ENCODE results near the gene KRAS.

Gene KRAS

DNA sequence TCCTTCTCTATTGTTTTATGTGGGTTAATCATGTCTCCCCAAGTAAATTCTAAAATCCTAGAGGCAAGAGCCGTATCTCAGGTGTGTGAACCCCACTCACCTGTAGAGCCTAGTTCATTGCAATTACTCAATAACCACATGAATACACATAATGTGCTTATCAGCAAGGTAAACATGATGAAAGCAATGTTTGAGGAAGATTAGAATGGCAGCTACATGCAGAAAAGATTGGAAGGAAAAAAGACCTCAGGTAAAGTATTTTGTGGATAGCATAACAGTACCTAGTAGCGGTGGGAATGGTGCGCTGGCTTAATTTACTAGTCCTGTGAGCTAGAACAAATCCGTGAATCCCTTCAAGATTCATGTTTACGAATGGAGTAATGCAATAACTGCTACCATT is 5.3 kb upstream of the KRAS start:
- Histone ChIP-seq H3K4me3 (ENCODE audit: low read length) (no peak overlapping the region), H3K79me2 (ENCODE audit: low read length) (no peaks in the 10 kb centered on the region), H3K36me3 (replicated peaks; ENCODE audit: low read depth, low read length) (no peaks in the 10 kb centered on the region), H3K9ac (ENCODE audit: low read length) (no peak overlapping the region), H4K20me1 (ENCODE audit: insufficient read depth, low read length) (no peaks in the 10 kb centered on the region), H3K27ac (ENCODE audit: low read length) (no peak overlapping the region), H3K4me1 (ENCODE audit: low read length) (peaks cover 33% of the 10 kb centered on the region), H3K27me3 (ENCODE audit: low read depth, low read length) (no peaks in the 10 kb centered on the region), H3K4me2 (ENCODE audit: low read length) (no peak overlapping the region), H3K9me3 (ENCODE audit: insufficient read depth, low read length) (no peaks in the 10 kb centered on the region), H2AFZ (ENCODE audit: low read depth, low read length) (no peak overlapping the region)
- TF ChIP-seq EZH2phosphoT487 (IDR thresholded peaks at IDR 0.05; ENCODE audit: low read depth), result no peak
- TF ChIP-seq, protein P1, sequence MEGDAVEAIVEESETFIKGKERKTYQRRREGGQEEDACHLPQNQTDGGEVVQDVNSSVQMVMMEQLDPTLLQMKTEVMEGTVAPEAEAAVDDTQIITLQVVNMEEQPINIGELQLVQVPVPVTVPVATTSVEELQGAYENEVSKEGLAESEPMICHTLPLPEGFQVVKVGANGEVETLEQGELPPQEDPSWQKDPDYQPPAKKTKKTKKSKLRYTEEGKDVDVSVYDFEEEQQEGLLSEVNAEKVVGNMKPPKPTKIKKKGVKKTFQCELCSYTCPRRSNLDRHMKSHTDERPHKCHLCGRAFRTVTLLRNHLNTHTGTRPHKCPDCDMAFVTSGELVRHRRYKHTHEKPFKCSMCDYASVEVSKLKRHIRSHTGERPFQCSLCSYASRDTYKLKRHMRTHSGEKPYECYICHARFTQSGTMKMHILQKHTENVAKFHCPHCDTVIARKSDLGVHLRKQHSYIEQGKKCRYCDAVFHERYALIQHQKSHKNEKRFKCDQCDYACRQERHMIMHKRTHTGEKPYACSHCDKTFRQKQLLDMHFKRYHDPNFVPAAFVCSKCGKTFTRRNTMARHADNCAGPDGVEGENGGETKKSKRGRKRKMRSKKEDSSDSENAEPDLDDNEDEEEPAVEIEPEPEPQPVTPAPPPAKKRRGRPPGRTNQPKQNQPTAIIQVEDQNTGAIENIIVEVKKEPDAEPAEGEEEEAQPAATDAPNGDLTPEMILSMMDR (IDR thresholded peaks at IDR 0.05; ENCODE audit: low read depth, low read length), result no peak

DNA sequence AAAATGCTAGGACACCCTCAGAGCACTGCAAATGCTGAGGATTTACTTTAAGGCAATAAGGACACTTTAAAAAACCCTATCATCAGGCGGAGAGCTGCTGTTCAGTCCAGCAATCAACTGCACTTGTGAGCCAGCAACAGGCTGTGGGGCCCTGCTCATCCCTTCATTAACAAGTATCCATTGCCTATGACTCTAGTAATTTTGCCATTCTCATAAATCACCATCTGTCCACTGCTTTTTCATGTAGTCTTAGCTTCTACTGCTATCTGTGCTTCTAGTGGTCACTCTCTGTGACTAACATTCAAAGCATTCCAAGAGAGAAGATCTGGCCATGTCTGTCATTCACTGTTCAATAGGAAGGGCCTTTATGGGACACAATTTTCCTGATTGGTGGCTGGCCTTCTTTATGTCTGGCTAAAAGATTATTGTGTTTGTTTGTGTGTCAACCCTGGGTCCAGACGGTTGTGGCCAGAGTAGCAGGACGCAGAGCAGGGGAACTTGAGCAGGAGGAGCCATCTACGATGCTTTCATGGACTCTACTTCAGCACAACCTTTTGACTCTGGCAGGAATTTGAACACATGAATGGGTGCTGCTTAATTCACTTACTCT is 3.6 kb upstream of the KRAS start:
- no peak for TF ChIP-seq EZH2phosphoT487 (IDR thresholded peaks at IDR 0.05; ENCODE audit: low read depth)
- TF ChIP-seq, protein P1 (IDR thresholded peaks at IDR 0.05; ENCODE audit: low read depth, low read length), result no peak
- Histone ChIP-seq H3K79me2 (ENCODE audit: low read length) (peaks cover 10% of the 10 kb centered on the region), H3K36me3 (replicated peaks; ENCODE audit: low read depth, low read length) (peaks cover 2% of the 10 kb centered on the region), H3K4me1 (ENCODE audit: low read length) (peaks cover 37% of the 10 kb centered on the region), H3K9me3 (ENCODE audit: insufficient read depth, low read length) (no peaks in the 10 kb centered on the region), H3K27ac (ENCODE audit: low read length) (peak overlapping the region; percentile 77), H2AFZ (ENCODE audit: low read depth, low read length) (0 out of 2 replicates have a peak overlapping the region, but pooled peaks have one; percentile 51), H3K4me2 (ENCODE audit: low read length) (peak overlapping the region; percentile 93), H3K27me3 (ENCODE audit: low read depth, low read length) (no peaks in the 10 kb centered on the region), H4K20me1 (ENCODE audit: insufficient read depth, low read length) (peaks cover 7% of the 10 kb centered on the region), H3K9ac (ENCODE audit: low read length) (peak overlapping the region; percentile 40), H3K4me3 (ENCODE audit: low read length) (no peak overlapping the region)

DNA sequence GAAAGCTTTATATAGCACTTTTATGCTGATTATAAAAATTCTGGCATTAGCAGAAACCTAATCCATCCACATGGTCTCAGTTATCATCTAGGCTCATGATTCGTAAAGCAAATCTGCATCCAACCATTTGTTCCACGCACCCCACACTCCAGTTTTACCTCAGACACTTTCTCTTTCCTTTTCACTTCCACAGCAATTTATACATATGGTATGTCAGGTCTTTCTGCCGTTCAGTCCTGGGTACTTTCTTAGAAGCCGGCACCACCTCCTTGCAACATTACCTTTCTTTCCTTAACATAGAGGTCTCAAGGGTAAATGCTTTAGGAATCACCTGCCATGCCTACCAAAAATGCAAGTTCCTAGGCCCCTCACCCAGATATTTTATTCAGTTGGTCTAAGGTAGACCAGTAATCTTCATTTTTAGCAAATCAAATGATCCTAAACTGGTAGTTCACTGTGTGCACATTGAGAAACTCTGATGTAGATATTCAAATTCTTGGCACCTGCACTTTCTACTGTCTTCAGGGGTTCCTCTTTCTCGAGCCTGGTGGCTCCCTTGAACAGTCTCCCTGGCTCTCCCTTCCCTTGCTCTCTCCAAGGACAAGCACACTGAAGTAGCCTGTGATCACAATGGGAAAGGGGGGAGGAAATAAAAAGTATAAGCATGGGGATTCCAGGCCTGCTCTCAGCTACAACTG is 2.8 kb upstream of the KRAS start:
- peak overlapping the region; percentile 77 for H3K27ac ChIP-seq (ENCODE audit: low read length)
- H3K36me3 ChIP-seq (replicated peaks; ENCODE audit: low read depth, low read length), result peaks cover 2% of the 10 kb centered on the region
- peaks cover 18% of the 10 kb centered on the region for H3K79me2 ChIP-seq (ENCODE audit: low read length)
- peak overlapping the region; percentile 93 for H3K4me2 ChIP-seq (ENCODE audit: low read length)
- peaks cover 15% of the 10 kb centered on the region for H4K20me1 ChIP-seq (ENCODE audit: insufficient read depth, low read length)
- H3K9me3 ChIP-seq (ENCODE audit: insufficient read depth, low read length), result no peaks in the 10 kb centered on the region
- peak overlapping the region; percentile 66 for H3K4me3 ChIP-seq (ENCODE audit: low read length)
- H3K9ac ChIP-seq (ENCODE audit: low read length), result peak overlapping the region; percentile 40
- no peaks in the 10 kb centered on the region for H3K27me3 ChIP-seq (ENCODE audit: low read depth, low read length)
- H3K4me1 ChIP-seq (ENCODE audit: low read length), result peaks cover 37% of the 10 kb centered on the region
- peak overlapping the region; percentile 51 for H2AFZ ChIP-seq (ENCODE audit: low read depth, low read length)
- TF ChIP-seq EZH2phosphoT487 (IDR thresholded peaks at IDR 0.05; ENCODE audit: low read depth), result no peak
- TF ChIP-seq, protein P1 (IDR thresholded peaks at IDR 0.05; ENCODE audit: low read depth, low read length), result no peak

DNA sequence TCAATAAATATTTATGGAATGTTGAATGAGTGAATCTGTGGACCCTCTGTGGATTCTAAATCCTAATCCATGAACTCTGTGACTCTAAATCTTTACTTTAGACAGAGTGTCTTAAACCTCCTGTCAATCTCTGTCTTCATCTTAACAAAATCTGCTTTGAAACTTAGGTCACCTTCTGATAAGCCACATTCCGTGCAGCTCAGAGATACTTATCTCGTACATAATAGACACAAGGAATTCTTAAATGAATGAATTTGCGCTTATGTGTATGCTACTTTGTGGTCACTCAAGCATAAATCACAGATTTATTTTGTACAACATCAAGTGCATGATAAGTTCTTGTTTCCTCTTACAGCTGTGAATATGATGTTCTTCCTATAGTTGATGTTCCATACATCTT is 2.2 kb upstream of the KRAS start:
- TF ChIP-seq, protein P1 (IDR thresholded peaks at IDR 0.05; ENCODE audit: low read depth, low read length), result no peak

More for the DNA sequence above, 2.2 kb upstream of the KRAS start:
- H3K4me2 ChIP-seq (ENCODE audit: low read length), result peak overlapping the region; percentile 93
- peak overlapping the region; percentile 66 for H3K4me3 ChIP-seq (ENCODE audit: low read length)
- peaks cover 24% of the 10 kb centered on the region for H3K79me2 ChIP-seq (ENCODE audit: low read length)
- no peaks in the 10 kb centered on the region for H3K9me3 ChIP-seq (ENCODE audit: insufficient read depth, low read length)
- no peaks in the 10 kb centered on the region for H3K27me3 ChIP-seq (ENCODE audit: low read depth, low read length)
- peaks cover 37% of the 10 kb centered on the region for H3K4me1 ChIP-seq (ENCODE audit: low read length)
- no peak overlapping the region for H2AFZ ChIP-seq (ENCODE audit: low read depth, low read length)
- peaks cover 21% of the 10 kb centered on the region for H4K20me1 ChIP-seq (ENCODE audit: insufficient read depth, low read length)
- peaks cover 2% of the 10 kb centered on the region for H3K36me3 ChIP-seq (replicated peaks; ENCODE audit: low read depth, low read length)
- H3K27ac ChIP-seq (ENCODE audit: low read length), result peak overlapping the region; percentile 77
- peak overlapping the region; percentile 40 for H3K9ac ChIP-seq (ENCODE audit: low read length)
